GM21529 (cell line): ENCODE measurements around the gene CCDC136.

Experiments
- ATAC-seq: cut with Tn5 transposase; IDR thresholded peaks from one replicate; pipeline ENCODE4 v1.9.1; 2021; ENCODE audit not compliant: unreplicated experiment

The CCDC136 gene

GRCh38 chr7:128777156-128778123 lies 14.3 kb upstream of the CCDC136 start:
- ATAC-seq, result no peak

- ATAC-seq, result no peak
Observed at GRCh38 chr7:128778946-128779345, 12.8 kb upstream of the CCDC136 start.

- ATAC-seq, result no peak
Observed at GRCh38 chr7:128781126-128781525, 10.6 kb upstream of the CCDC136 start.

GRCh38 chr7:128781851-128782250 lies 9.9 kb upstream of the CCDC136 start:
- ATAC-seq, result no peak

DNA sequence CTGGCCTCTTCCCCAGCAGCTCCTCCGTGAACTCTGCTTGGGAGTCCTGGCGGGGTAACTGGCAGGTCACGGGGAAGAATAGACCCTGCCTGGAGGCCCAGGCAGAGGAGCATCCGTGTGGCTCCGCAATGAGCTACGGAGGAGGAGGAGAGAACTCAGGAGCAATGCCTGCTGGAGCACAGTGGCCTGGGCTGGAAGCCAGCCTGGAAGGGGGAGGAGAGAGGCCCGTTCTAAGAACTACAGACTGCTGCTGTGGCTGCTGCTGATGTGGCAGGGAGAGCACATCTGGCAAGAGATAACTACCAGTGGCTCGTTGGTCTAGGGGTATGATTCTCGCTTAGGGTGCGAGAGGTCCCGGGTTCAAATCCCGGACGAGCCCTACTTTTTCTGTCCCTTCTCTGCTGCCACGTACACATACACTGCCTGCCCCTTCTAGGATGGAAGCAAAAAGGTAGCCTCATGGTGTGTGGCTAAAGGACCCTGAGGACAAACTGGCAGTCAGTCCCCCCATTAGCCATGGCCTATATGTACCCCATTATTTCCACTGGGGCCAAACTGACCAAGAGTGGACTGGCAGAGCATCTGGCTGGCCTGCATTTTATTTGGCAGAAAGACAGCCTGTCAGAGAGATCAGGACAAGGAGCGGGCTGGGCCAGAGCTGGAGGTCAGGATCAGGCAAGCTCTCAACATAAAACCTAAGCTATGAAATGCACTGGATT lies 8.5 kb upstream of the CCDC136 start:
- ATAC-seq, result no peak

DNA sequence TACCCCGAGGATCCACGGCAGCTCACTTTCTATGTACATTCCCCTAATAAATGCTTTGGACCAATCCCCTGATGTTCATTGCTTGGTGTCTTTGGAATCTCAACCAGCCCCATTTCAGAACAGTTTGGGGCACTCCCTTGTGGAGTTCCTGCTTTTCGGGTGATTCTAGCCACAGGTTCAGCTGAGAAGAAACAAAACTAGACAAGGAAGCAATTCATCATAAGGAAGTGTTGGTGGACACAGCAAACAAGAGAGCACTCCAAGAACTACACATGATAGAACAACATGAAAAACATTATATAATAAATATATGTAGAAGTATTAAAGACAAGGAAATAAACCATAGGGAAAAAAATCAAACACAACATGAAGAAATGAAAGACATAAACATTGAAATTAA lies 6.0 kb upstream of the CCDC136 start:
- ATAC-seq, result no peak

DNA sequence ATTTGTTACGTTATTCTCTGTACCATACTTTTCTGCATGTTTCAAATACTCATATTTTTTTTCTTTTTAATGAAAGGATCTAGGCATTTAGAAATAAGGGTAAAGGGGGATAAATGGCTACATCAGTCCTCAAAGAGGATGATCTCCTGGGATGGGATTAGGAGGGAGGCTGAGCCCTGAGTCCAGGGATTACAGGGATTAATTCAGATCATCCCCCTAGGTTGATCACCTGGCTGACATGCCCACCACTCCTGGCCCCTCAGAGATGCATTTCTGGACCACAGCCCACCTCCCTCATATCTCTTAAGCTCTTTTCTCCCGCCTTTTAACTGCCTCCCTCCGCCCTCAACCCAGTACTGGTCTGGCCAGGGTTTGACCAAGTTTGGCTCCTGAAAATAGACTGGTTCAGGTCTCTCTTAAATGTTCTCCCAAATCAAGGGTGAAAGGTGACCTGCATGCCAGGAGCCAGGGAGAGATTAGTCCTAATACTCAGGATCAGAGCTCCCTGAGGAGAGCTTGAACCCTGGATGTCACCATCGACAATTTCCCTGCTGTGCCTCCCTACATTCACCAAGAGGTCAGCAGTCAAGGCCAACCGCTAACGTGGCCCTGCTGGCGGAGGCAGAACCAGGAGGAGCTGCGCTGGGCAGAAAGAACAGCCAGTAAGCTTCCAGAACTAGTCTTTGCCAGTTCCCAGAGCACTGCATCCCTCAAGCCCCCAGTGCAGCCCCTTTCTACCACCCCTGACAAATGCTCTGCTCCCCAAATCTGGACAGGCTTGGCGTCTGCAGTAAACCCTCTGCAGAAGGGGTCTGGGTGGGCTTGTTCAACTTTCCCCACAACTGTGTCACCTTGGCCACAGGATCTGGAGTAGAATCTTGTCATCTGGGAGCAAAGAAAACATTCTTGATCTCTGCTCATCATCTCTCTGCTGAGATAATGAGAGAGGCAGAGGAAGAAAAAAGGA lies 3.0 kb upstream of the CCDC136 start:
- ATAC-seq, result no peak

DNA sequence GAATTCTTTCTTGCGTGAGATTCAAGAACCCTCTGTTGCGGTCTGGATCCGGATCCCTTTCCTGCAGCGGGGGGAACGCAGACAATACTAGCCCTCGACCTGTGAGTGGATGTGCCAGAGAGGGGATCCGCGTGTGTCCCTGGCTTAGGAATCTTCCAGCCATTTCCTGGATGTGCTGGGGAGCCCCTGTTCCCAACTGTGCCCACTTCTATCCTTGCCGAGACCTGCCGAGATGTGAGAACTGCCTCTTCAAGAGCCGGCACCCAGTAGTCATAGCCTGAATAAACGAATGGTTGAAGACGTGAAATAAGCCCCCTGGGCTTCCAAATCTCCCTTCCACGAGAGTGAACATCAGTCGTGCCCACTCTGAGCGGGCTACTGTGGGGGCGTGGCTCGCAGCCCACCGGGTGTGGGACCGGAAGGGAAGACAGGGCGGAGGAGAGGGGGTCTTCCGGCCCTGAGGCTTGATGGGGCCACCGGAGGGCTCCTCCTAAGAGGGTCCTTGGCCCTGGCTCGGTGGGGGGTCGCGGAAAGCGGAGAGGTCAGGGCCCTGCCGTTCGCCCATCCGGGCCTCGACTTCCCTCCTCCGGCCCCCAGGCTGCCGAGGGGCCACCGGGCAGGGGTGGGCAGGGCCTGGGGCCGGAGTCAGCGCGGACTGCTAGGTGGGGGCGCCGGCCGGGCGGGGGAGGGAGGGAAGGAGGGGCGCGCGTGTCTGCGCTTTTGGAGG lies 1.3 kb upstream of the CCDC136 start:
- ATAC-seq, result peak; percentile 6

DNA sequence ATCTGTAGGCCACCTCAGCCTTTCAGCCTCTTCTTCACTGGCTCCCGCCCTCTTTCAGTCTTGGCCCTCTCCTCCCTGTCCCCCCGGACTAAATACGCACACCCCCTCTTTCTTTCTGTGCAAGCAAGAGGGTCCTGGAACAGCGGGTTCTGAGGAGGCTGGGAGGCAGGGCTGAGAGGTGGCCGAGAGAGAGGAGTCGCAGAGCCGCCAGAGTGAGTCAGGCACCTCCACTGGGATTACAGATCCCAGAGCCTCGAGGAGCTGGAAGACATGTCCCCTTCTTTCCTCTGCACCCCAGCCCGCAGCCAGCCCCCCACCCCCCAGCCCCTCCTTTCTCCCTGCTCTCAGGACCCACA lies 182 bp downstream of the CCDC136 start:
- no peak for ATAC-seq

DNA sequence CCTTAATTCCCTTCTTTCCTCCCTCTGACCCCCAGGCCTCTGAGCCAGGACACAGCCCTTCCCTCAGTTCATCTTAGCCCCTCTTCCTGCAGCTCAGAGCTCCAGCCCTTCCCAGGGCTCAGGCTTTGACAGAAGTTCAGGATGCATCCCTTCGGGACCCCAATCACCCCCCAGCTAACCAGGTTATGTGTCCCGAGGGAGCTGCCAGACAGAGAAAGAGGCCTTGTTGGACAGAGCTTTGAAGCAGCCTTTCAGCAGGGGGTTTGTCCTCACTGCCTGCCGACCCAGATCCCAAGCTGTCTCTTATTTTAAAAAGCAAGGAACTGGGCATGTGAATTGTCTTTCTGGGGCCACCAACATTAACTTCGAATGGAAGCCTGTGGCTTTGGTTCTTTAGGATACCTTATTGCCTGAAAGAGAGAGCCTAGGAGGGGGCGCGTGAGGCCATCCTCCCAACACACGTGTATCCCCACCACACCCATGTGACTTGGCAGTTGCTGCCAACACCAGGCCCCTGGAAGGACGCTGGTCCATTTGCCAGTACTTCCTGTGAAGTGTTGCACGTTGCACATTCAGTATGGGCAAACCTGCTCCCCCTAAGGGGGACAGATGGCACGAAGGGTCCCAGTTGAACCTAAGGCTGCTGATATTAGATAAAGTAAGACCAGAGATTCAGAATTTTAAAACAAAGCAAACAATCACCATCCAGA lies 858 bp downstream of the CCDC136 start:
- no peak for ATAC-seq

DNA sequence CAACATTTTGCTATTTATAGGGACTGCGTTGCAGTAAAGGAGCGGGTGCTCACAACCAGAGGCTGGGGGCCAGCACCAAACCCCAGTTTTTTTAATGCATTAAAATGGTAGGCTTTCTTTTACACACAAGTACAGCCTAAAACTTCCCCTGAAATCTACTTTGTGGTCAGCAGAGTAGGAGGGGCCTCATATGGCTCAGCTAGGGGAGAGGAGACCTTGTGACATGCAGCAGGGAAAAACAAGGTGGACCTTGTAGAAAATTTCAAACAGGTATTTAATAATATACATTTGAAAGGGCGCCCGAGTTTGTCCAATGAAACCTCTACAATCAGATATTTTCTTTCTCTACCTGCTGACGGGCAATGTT lies 1.4 kb downstream of the CCDC136 start:
- no peak for ATAC-seq

GRCh38 chr7:128794020-128794419 lies 2.3 kb downstream of the CCDC136 start:
- no peak for ATAC-seq

- ATAC-seq, result no peak
Observed at GRCh38 chr7:128794436-128794835, 2.7 kb downstream of the CCDC136 start.

DNA sequence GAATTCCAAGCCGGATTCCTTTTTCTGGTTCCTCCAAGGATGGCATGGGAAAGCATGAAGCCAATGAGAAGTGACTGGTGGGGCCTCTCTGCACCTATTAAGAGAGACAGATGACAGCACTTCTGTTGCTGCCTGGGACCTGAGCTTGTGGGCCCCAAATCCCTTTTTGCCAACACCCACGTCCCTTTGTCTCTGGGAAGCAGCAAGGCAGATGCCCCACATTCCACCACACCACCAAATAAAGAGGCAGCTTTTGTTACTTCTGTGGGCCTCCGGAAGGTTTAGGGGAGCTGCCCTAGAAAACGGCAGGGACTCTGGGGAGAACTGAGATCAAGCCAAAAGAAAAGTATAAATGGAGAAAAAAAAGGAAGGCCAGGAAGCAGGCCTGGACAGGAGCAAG lies 3.4 kb downstream of the CCDC136 start:
- ATAC-seq, result no peak

- no peak for ATAC-seq
Observed at GRCh38 chr7:128796327-128796726, 4.6 kb downstream of the CCDC136 start.

DNA sequence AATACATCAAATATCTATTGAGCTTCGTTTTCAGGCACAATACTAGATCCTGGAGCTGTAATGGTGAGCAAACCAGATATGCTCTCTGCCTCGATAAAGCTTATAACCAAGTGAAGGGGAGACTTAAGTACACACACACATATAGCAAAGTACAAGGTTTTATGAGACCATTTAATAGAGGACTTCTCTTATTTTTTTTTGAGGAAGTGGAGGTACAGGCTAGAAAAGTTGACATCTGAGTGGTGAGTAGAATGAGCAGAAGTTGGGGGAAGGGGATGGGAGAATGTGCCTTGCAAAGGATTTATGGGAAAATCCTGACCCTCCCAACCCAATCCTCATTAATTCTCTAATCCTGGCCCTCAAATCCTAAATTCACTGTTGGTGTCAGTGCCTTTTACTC lies 7.7 kb downstream of the CCDC136 start:
- no peak for ATAC-seq

GRCh38 chr7:128800567-128800966 lies 8.8 kb downstream of the CCDC136 start:
- ATAC-seq, result no peak

- ATAC-seq, result no peak
Observed at GRCh38 chr7:128801003-128801402, 9.2 kb downstream of the CCDC136 start.

DNA sequence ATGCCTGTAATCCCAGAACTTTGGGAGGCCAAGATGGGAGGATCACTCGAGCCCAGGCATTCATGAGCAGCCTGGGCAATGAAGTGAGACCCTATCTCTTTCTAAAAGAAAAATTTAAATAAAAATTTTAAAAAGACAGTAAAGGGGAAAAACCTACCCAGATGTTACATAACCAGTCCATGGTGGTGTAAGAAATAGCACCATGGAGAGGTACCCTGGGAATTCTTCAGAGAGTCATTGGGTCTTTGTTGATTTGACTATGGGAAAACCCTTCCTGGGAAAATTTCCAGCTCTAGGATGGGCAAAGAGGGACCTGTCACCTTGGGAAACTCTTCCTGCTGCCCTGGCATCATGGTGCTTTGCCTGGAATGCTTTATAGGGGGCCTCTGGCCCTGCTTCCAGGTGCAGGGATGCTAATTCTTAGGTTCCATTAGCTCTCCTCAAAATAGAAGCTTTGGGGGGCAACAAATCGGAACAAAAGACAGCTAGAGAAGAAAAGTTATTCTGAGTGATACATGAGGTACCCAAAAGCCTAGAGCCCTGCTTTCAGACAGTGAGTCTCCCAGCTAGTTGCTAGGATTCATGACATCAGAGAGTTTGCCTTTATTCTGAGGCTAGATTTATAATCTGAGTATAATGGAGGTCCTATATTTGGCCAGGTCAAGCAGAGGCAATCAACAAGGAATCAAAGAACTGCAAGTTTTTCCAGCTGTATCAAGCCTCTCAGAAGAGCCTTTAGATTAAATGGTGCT lies 10.1 kb downstream of the CCDC136 start:
- no peak for ATAC-seq
